GM21717 (cell line): ENCODE results near the gene PSAPL1.

Source experiments
- ATAC-seq: cut with Tn5 transposase; IDR thresholded peaks from one replicate; pipeline ENCODE4 v1.9.1; 2021; ENCODE audit warnings: mild to moderate bottlenecking, moderate library complexity; ENCODE audit not compliant: unreplicated experiment

Gene PSAPL1

GRCh38 chr4:7398788-7399439 lies 35.8 kb downstream of the PSAPL1 start:
- ATAC-seq = no peak

GRCh38 chr4:7398104-7398423 lies 36.7 kb downstream of the PSAPL1 start:
- ATAC-seq = no peak

GRCh38 chr4:7397206-7398103 lies 37.3 kb downstream of the PSAPL1 start:
- ATAC-seq = no peak

GRCh38 chr4:7396186-7396910 lies 38.4 kb downstream of the PSAPL1 start:
- no peak for ATAC-seq

- no peak for ATAC-seq
These were observed 39.1 kb downstream of the PSAPL1 start for GRCh38 chr4:7395645-7396044.

- ATAC-seq = no peak
These were observed 39.9 kb downstream of the PSAPL1 start for GRCh38 chr4:7394681-7395451.

GRCh38 chr4:7393601-7394575 lies 40.8 kb downstream of the PSAPL1 start:
- no peak for ATAC-seq

- no peak for ATAC-seq
These were observed 42.0 kb downstream of the PSAPL1 start for GRCh38 chr4:7392438-7393421.

- no peak for ATAC-seq
These were observed 42.9 kb downstream of the PSAPL1 start for GRCh38 chr4:7391637-7392437.

GRCh38 chr4:7390906-7391636 lies 43.7 kb downstream of the PSAPL1 start:
- ATAC-seq = no peak

- no peak for ATAC-seq
These were observed 44.4 kb downstream of the PSAPL1 start for GRCh38 chr4:7390336-7390735.

GRCh38 chr4:7389719-7390118 lies 45.0 kb downstream of the PSAPL1 start:
- no peak for ATAC-seq

- no peak for ATAC-seq
These were observed 45.5 kb downstream of the PSAPL1 start for GRCh38 chr4:7389101-7389701.

- no peak for ATAC-seq
These were observed 46.1 kb downstream of the PSAPL1 start for GRCh38 chr4:7388627-7389026.

GRCh38 chr4:7387925-7388324 lies 46.8 kb downstream of the PSAPL1 start:
- no peak for ATAC-seq

GRCh38 chr4:7384929-7385890 lies 49.5 kb downstream of the PSAPL1 start:
- no peak for ATAC-seq
